Stimulated activated CD4-positive, alpha-beta T cell treated with anti-CD3 and anti-CD28 coated beads, TNF-alpha, amount 100 ng/mL, for 1 hour (primary cell): ENCODE measurements around the gene ZMYND8.

ENCODE experiments used
- DNase-seq, 3 donors: peaks; one replicate each; pipeline ENCODE4 v3.0.0-alpha.2; 2020; ENCODE audit warnings: low read depth in 3 of 3, low spot score in 1 of 3

Gene ZMYND8

DNA sequence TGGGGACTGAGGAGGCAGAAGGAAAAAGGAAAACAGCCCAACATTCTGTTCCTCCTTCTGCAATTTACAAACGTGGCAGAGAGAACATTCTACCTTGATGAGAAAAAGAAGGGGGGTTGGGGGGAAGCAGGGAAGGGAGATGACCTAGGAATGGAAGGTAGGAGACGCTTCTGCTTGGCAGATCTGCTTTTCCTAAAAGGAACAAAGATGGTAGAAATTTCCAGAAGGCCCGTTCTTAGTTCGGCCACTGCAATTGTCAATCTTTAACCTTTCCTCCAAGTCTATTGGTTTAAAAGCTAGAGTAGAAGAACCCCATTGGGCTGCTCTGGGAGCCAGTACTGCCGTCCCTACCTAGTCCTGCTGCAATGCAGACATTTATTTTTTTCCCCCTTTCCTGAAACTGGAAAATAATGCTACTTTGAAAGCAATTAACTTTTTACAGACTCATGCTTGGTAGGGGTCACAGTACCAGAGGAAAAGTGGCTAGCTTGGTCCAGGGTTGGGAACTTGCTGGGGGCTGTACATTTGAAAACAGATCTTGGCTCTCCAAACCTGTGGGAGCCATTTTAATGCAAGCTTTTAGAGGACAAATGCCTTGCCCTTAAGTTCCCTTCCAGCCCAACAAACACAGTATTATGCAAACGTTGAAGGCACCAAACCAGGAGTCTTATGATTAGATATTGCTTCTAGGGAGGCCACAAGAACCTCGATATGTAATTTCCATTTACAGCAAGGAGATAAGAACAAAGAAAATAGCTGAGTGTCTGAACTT, 2.6 kb downstream of the ZMYND8 start:
- DNase-seq = no peak

- DNase-seq = no peak
Observed at GRCh38 chr20:47353239-47353691, 3.2 kb downstream of the ZMYND8 start.

DNA sequence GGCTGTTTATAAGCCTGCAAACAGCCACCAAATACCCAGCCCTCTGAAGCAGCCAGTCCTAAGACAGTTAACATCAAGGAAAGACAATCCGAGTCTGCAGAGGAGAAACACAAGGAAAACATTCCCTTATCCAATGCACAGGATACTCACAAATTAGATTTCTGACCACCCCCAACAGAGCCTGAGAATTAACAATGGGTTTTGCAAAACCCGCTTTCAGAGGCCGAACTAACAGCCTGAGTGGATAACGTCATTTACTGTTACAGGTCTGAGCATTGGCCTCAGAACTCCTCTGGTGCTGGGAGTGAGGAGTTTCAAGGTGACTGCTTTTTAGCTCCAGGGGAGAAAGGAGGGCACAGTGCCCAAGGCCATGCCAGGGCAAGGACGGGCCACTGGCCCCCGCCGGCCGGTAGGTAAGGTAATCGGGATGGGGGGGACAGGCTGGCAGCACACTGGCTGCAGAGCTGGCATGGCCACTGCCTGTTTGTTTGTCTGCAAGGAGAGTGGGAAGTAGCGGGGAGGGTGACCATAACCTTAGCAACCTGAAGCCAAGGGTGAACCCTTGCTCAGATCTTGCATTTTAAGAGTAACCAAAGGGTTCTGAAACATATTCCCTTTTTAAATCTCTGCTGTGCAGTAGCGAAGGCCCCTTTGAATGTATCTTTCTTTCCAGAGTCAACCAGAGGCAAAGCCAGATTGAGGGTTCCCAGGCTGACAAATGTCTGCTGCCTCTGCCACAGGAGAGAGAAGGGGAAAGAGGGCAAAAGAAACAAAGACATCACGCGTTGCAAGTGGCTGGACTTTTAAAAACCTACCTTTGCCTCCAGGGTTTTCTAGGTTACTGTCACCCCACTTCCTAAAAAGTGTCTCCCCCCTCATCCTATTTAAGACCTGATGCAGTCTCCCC, 3.9 kb downstream of the ZMYND8 start:
- DNase-seq = no peak

DNA sequence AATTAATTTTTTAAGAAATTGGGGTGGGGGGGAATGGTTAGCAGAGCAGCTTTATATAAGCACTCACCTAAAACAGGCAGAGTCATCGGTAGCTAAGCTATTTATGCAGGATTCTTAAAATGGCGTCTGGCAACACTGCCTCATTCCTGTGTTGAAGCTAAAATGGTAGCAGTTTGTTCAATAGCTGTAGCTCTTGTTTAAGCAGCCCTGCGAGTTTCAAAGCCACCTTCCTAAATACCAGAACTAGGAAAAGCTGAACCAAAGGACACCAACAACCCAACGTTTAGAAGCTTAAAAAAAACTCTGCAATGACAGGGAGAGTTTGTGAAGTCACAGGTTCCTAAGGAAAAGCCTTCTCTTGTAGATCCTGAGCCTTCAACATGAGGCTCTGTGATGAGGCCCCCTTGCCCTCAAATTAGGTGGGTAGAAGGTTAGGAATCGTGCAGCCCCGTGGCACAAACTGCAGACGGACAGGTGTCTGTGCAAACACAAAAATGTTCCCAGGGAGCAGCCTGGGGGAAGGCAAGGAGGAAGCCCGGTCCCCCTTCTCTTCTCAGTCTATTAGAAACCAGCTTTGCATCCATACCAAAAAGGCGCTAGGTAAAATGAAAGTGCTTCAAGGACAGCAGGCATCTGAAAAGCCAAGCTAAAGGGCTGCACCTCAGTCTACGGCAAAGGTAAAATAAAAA, 4.7 kb downstream of the ZMYND8 start:
- DNase-seq = no peak

- DNase-seq = no peak
Observed at GRCh38 chr20:47350691-47351545, 5.6 kb downstream of the ZMYND8 start.

- no peak for DNase-seq
Observed at GRCh38 chr20:47350181-47350550, 6.3 kb downstream of the ZMYND8 start.

DNA sequence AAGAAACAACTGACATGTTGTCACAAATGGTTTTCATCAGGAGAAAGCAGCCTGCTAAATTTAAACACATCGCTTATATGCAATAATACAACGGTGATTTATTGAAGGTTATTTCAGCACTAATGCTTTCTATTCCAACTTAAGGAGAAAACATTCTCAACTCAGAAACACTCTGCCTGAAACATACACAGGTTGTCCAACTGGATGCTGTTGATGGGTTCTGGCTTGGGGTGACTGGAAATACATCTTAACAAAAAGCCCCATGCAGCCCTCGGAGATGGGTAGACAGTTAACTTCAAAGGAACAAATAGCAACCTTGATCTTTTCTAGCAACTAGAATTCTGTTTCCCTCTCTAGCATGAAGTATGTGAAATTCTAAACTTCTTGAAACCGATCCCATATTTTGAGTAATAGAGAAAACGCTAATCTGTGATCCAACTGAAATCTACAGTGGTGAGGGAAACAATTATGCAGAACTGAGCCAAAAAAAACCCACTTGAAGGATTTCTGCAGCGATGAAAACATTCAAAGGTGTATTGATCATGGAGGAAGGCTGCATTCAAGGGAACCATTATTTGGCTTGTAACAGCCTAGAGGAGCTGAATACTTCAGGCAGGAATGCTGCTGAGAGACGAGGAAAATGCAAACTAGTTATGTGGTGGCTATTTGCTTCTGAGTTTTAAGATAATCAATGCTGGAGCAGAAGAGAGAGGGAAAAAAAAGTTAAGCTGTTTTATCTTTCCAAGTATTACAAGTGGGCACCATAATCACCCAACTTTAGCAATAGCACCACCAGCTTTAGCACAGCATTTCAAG, 6.9 kb downstream of the ZMYND8 start:
- DNase-seq = no peak

GRCh38 chr20:47348539-47349142, 7.9 kb downstream of the ZMYND8 start:
- no peak for DNase-seq

GRCh38 chr20:47347661-47348435, 8.7 kb downstream of the ZMYND8 start:
- no peak for DNase-seq

GRCh38 chr20:47346172-47346571, 10.3 kb downstream of the ZMYND8 start:
- DNase-seq = no peak

- no peak for DNase-seq
Observed at GRCh38 chr20:47345214-47345613, 11.3 kb downstream of the ZMYND8 start.

GRCh38 chr20:47343007-47343472, 13.5 kb downstream of the ZMYND8 start:
- no peak for DNase-seq

DNA sequence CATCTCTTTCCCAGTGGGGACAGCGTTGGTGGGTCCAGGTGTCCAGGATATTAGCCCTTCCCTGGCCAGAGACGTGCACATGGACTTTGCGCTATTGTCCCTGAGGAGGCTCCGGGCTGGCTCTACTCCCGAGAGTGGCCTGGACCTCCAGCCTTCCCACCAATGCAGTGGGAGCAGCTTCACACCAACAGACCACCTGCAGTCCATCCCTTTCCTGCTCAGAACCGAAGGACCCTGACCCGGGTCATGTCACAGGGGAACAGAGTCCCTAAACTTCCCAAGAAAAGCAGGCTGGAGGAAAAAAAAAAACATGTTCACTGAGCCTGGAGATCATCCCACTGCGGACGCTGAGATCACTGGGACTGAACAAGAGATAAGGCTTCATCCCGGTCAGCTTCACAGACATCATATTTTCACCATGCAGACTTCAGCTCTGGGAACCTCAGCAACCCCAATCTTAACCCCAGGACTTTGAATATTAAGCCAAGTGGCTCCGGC, 18.3 kb downstream of the ZMYND8 start:
- no peak for DNase-seq

- DNase-seq = no peak
Observed at GRCh38 chr20:47337413-47337812, 19.1 kb downstream of the ZMYND8 start.

- no peak for DNase-seq
Observed at GRCh38 chr20:47336129-47336754, 20.3 kb downstream of the ZMYND8 start.

DNA sequence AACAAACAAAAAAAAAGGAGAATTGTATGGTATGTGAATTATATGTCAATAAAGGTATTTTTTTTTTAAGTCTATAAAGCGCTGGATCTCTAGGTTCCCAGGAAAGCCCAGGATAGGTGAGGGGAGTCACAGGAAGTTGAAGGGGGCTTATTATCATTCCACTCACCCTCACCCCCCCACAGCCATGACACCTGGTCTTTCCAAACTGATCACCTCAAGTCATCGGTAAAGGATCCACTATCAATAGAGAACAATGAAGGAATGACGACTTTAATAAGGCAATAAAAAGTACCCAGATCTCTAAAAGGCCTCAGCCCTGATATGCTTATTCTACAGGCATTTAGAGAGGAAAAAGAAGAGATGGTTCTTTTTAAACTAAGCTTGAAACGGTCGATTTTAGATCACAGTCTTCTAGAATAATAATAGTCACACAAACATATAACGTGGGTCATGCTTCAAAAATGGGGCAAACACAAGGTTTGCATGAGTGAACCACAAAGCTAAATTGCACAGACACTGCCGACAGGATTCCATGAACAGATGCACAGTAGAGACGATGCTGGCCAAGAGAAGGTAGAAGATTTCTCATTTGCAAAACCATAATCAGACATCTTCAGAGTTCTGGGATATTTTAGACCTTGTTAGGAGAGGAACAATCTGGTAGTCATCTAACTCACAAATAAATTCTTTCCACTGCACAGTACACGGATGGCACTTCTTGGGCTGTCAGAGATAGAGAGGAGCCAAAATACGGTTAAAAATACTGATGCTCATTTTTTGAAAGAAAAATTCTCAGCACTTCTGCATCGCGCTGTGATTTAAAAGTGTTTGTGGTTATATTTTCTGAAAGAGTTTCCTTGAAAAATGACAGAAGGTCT, 21.0 kb downstream of the ZMYND8 start:
- no peak for DNase-seq

DNA sequence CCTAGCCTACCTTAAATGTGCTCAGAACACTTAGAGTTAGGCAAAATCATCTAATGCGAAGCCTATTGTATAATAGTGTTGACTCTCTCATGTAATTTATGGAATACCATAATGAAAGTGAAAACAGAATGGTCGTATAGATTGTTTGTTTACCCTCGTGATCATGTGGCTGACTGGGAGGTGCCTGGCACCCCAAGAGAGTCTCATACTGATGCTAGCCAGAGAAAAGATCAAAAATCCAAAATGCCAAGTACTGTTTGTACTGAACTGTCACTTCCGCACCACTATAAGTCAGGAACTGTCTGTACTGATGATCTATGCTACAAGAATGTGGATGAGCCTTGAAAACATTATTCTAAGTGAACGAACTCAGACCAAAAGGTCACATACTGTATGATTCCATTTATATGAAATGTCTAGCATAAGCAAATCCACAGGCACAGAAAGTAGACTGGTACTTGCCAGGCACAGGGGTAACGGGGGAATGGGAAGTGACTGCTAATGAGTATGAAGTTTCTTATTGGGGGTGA, 22.4 kb downstream of the ZMYND8 start:
- DNase-seq = no peak
